Upper lobe of left lung (tissue), 4 donors: Measurements from ENCODE around the gene COX6B1.

Experiments
- CTCF ChIP-seq, 6 experiments: fragments of 450-650 bp in 4 of 6; fragments of 200-600 bp in 2 of 6; sonication (generic) in 2 of 6; IDR thresholded peaks; one replicate each; pipeline ENCODE4 v1.5.1; 2016 to 2019; ENCODE audit warnings: antibody characterized with exemption in 6 of 6
- EP300 ChIP-seq, 4 donors: sonication (generic); formaldehyde crosslinking; IDR thresholded peaks; one replicate each; pipeline ENCODE4 v1.5.1; 2017; ENCODE audit warnings: antibody characterized with exemption in 4 of 4, control low read depth in 2 of 4
- POLR2A ChIP-seq, 4 donors: fragments of 450-650 bp; IDR thresholded peaks; one replicate each; pipeline ENCODE4 v1.5.1; 2016 to 2017; ENCODE audit warnings: antibody characterized with exemption in 4 of 4, mild to moderate bottlenecking in 2 of 4
- POLR2AphosphoS5 ChIP-seq, 2 donors: sonication (generic); formaldehyde crosslinking; IDR thresholded peaks; one replicate each; pipeline ENCODE4 v1.5.1; 2017; ENCODE audit warnings: antibody characterized with exemption in 2 of 2

- TF ChIP-seq CTCF (IDR thresholded peaks at IDR 0.05), result no peak
- no peak for TF ChIP-seq EP300 (IDR thresholded peaks at IDR 0.05)
- TF ChIP-seq POLR2A (IDR thresholded peaks at IDR 0.05), result no peak
- TF ChIP-seq POLR2AphosphoS5 (IDR thresholded peaks at IDR 0.05), result no peak
These were observed 11.0 kb upstream of the COX6B1 start for GRCh38 chr19:35637165-35637564.
